Stimulated activated CD8-positive, alpha-beta memory T cell treated with anti-CD3 and anti-CD28 coated beads, Interleukin-4, amount 100 ng/mL, for 24 hours (primary cell): Measurements from ENCODE around the gene ERGIC1.
A peak's percentile ranks its signal among the peaks of the same experiment; 100 is the strongest.
"Not testable (repeated sequence)": the region's sequence is repeated elsewhere in the genome, so short reads cannot be mapped to it uniquely, and the experiment has no call there.

Source experiments
- DNase-seq: peaks from one replicate; pipeline ENCODE4 v3.0.0-alpha.2; 2020; ENCODE audit warnings: low read depth

Gene ERGIC1

GRCh38 chr5:172800088-172800551 is 33.9 kb upstream of the ERGIC1 start:
- no peak for DNase-seq

- no peak for DNase-seq
Observed at GRCh38 chr5:172801179-172801671, 32.8 kb upstream of the ERGIC1 start.

- DNase-seq, result no peak
Observed at GRCh38 chr5:172802112-172802511, 31.9 kb upstream of the ERGIC1 start.

- no peak for DNase-seq
Observed at GRCh38 chr5:172802567-172803176, 31.4 kb upstream of the ERGIC1 start.

- no peak for DNase-seq
Observed at GRCh38 chr5:172805018-172805683, 28.9 kb upstream of the ERGIC1 start.

GRCh38 chr5:172805736-172806255 is 28.3 kb upstream of the ERGIC1 start:
- no peak for DNase-seq

GRCh38 chr5:172806897-172807672 is 27.0 kb upstream of the ERGIC1 start:
- DNase-seq, result peak; percentile 84

GRCh38 chr5:172807766-172808311 is 26.2 kb upstream of the ERGIC1 start:
- no peak for DNase-seq

GRCh38 chr5:172809774-172810173 is 24.3 kb upstream of the ERGIC1 start:
- DNase-seq, result no peak

- not testable (repeated sequence) for DNase-seq
Observed at GRCh38 chr5:172810996-172811395, 23.1 kb upstream of the ERGIC1 start.

- DNase-seq, result no peak
Observed at GRCh38 chr5:172815631-172816030, 18.4 kb upstream of the ERGIC1 start.

GRCh38 chr5:172816925-172817562 is 17.0 kb upstream of the ERGIC1 start:
- no peak for DNase-seq

- no peak for DNase-seq
Observed at GRCh38 chr5:172817664-172818063, 16.4 kb upstream of the ERGIC1 start.

- DNase-seq, result no peak
Observed at GRCh38 chr5:172818081-172818480, 16.0 kb upstream of the ERGIC1 start.

- no peak for DNase-seq
Observed at GRCh38 chr5:172819569-172819968, 14.5 kb upstream of the ERGIC1 start.

- no peak for DNase-seq
Observed at GRCh38 chr5:172820046-172820767, 13.8 kb upstream of the ERGIC1 start.

GRCh38 chr5:172821340-172821985 is 12.6 kb upstream of the ERGIC1 start:
- DNase-seq, result no peak

- no peak for DNase-seq
Observed at GRCh38 chr5:172823840-172824362, 10.2 kb upstream of the ERGIC1 start.

- no peak for DNase-seq
Observed at GRCh38 chr5:172825610-172826204, 8.3 kb upstream of the ERGIC1 start.

GRCh38 chr5:172827841-172828240 is 6.2 kb upstream of the ERGIC1 start:
- no peak for DNase-seq
